Mononuclear cell (primary cell): ENCODE results near the gene PPP3CA. TPM values are rescaled to one million over a fixed set of nuclear protein-coding genes. Genes with fewer than 3 reads are reported as not detected.
"Not testable (repeated sequence)": the region's sequence is repeated elsewhere in the genome, so short reads cannot be mapped to it uniquely, and the experiment has no call there.

ENCODE experiments used
- H3K27me3 ChIP-seq: 2 replicates; pipeline ENCODE4 v1.6.0; 2011; ENCODE audit warnings: low read length, control low read depth; ENCODE audit not compliant: insufficient read depth
- H3K4me1 ChIP-seq: 2 replicates; pipeline ENCODE4 v1.5.1; 2011; ENCODE audit warnings: mild to moderate bottlenecking, low read length, control low read depth; ENCODE audit not compliant: insufficient read depth
- H3K4me3 ChIP-seq: 2 replicates; pipeline ENCODE4 v1.5.1; 2011; ENCODE audit warnings: mild to moderate bottlenecking, low read length, moderate library complexity
- H3K9me3 ChIP-seq: 2 replicates; pipeline ENCODE4 v1.5.1; 2011; ENCODE audit warnings: low read depth, mild to moderate bottlenecking, control low read depth, low read length
- total RNA-seq: library from RNA; depleted of rRNA; stranded (reverse); fragments of >200 nt; gene quantifications from one replicate; pipeline ENCODE4 v1.2.3, GENCODE V29; 2012

Gene PPP3CA
- total RNA-seq, 1 donor, result 19.3 TPM

DNA sequence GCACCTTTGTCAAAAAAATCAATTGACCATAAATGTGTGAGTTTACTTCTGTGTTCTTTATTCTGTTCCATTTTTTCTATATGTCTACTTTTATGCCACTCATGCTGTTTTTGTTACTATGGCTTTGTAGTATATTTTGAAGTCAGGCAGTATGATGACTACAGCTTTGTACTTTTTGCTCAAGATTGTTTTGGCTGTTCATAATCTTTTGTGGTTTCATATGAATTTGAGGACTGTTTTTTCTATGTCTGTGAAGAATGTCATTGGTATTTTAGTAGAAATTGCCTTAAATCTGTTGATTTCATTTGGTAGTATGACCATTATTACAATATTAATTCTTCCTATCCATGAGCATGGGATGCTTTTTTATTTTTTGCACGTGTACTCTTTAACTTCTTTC is 346.8 kb downstream of the PPP3CA start:
- no peaks in the 10 kb centered on the region for H3K4me1 ChIP-seq
- H3K4me3 ChIP-seq, result no peak overlapping the region
- H3K9me3 ChIP-seq, result no peaks in the 10 kb centered on the region
- no peaks in the 10 kb centered on the region for H3K27me3 ChIP-seq

GRCh38 chr4:100995671-100996070 is 351.7 kb downstream of the PPP3CA start:
- Histone ChIP-seq H3K27me3 (no peaks in the 10 kb centered on the region), H3K4me1 (no peaks in the 10 kb centered on the region), H3K9me3 (no peaks in the 10 kb centered on the region), H3K4me3 (no peak overlapping the region)

GRCh38 chr4:100995002-100995401 is 352.3 kb downstream of the PPP3CA start:
- not testable (repeated sequence) for H3K4me1 ChIP-seq, H3K9me3 ChIP-seq, H3K4me3 ChIP-seq, H3K27me3 ChIP-seq

- not testable (repeated sequence) for H3K4me1 ChIP-seq, H3K27me3 ChIP-seq, H3K9me3 ChIP-seq, H3K4me3 ChIP-seq
These were observed 355.8 kb downstream of the PPP3CA start for GRCh38 chr4:100991332-100992069.

DNA sequence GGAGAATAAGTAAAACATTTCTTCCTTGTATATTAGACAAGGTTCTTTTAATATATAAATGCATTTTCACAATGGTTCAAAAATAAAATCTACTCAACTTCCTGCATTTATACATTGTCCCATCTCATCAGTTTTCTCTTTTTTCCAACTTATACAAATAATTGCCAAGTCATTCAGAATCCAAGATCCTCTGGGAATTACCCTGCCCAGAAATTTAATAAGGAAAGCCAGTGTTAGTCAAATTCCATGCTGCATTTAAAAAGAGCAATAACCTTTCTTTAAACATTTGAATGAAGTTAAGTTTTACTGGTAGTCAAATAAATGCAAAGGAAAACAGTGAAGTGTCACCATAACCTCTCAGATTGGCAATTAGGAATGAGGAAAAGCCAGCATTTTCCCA is 357.9 kb downstream of the PPP3CA start:
- H3K4me3 ChIP-seq, result no peak overlapping the region
- no peaks in the 10 kb centered on the region for H3K9me3 ChIP-seq
- H3K27me3 ChIP-seq, result no peaks in the 10 kb centered on the region
- H3K4me1 ChIP-seq, result no peaks in the 10 kb centered on the region

DNA sequence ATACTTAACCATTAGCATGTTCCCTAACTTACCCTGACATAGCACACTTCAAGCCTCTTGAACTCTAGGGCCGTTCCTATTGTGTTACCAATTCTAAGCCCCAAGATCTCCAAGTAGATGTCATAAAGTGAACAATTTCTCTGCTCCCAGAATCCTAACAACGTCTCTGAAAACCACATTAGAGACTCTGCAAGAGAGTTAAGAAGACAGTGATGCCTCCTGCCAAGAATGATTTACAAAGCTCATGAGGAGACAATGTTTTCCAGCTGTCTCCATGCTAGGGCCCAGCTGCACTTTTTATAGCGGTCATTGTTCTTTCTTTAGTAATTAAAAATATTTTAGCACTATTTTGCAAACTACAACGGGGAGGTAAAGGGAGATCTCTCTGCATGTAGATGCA is 358.4 kb downstream of the PPP3CA start:
- no peak overlapping the region for H3K4me3 ChIP-seq
- no peaks in the 10 kb centered on the region for H3K4me1 ChIP-seq
- H3K9me3 ChIP-seq, result no peaks in the 10 kb centered on the region
- H3K27me3 ChIP-seq, result no peaks in the 10 kb centered on the region

DNA sequence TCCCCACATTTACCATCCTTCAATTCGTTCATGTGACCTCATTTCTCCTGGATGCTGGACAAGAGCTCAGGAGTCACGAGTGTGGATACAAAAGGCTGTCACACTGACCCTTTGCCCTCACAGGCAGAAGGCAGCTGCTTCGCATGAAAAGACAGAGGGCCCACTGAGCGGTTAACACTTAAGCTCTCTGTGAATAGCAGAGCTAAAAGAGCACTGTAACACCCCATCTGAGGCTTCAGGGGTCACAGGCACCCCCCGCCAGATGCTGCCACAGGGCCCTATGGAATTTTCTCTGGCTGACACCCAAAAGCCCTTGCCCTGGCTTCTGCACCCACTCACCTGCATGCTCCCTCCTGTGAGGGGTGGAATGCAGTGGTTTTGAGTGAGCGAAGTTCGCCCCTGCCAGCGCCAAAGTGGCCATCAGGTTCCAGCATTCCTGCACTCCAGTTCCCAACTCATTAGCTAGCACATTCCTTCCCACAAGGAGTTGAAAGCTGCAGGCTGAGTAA is 360.9 kb downstream of the PPP3CA start:
- no peak overlapping the region for H3K4me3 ChIP-seq
- H3K27me3 ChIP-seq, result no peaks in the 10 kb centered on the region
- H3K4me1 ChIP-seq, result peaks cover 11% of the 10 kb centered on the region
- no peaks in the 10 kb centered on the region for H3K9me3 ChIP-seq

- Histone ChIP-seq H3K27me3 (no peaks in the 10 kb centered on the region), H3K4me1 (peaks cover 15% of the 10 kb centered on the region), H3K9me3 (no peaks in the 10 kb centered on the region), H3K4me3 (no peak overlapping the region)
These were observed 361.8 kb downstream of the PPP3CA start for GRCh38 chr4:100985576-100985975.

- H3K4me3 ChIP-seq, result no peak overlapping the region
- H3K27me3 ChIP-seq, result no peaks in the 10 kb centered on the region
- peaks cover 15% of the 10 kb centered on the region for H3K4me1 ChIP-seq
- H3K9me3 ChIP-seq, result no peaks in the 10 kb centered on the region
These were observed 362.4 kb downstream of the PPP3CA start for GRCh38 chr4:100984901-100985300.

- no peak overlapping the region for H3K4me3 ChIP-seq
- no peaks in the 10 kb centered on the region for H3K27me3 ChIP-seq
- no peaks in the 10 kb centered on the region for H3K9me3 ChIP-seq
- peaks cover 15% of the 10 kb centered on the region for H3K4me1 ChIP-seq
These were observed 363.9 kb downstream of the PPP3CA start for GRCh38 chr4:100983426-100983825.

DNA sequence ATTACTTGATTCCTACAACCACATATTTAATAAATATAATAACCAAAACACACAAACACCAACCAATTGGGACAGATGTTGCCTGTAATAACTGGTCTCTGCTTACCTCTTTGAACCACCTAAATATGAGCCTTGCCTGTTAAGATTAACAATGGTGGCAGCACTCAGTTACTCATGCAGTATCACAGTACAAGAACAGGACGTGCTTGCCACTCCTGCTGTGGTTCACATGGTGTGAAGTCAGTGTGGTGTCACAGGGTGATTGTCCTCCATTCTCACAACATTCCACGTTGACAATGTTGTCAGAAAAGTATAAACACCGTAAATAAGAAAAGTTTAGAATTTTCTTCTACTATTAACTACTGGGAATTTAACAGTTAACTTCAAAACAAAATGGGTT is 365.0 kb downstream of the PPP3CA start:
- Histone ChIP-seq H3K9me3 (no peaks in the 10 kb centered on the region), H3K27me3 (no peaks in the 10 kb centered on the region), H3K4me3 (no peak overlapping the region), H3K4me1 (peaks cover 15% of the 10 kb centered on the region)

DNA sequence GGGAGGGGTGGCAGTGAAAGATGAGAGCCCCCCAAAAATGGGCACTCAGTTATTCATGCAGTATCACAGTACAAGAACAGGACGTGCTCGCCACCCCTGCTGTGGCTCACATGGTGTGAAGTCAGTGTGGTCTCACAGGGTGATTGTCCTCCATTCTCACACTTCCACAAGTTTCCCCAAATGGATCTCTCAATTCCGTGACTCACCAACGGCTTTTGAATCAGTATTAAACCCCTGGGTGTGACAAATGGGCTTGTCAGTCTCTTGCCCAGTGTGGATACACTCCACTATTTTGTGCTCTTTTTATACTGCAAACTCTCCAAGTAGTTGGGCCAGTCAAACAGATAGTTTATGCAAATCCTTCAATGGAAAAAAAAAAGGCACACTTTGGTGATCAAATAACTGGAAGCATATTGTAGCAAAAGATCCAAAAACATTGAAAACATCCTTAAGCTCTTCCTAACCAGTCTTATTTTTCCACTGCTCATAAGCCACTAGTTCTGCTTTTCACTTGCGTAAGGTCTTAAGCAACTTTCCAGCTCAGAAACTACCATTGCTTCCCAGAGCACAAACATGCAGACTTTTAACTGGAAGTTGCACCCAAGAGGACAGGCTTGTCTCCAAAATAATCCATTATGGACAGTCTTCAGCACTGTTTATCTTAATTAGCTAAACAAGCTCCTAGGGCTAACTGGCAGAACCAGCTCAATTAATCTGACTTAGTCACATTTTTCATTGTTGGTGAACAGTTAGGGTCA is 365.7 kb downstream of the PPP3CA start:
- Histone ChIP-seq H3K4me1 (peaks cover 15% of the 10 kb centered on the region), H3K27me3 (no peaks in the 10 kb centered on the region), H3K9me3 (no peaks in the 10 kb centered on the region), H3K4me3 (no peak overlapping the region)

- H3K9me3 ChIP-seq, result no peaks in the 10 kb centered on the region
- peaks cover 15% of the 10 kb centered on the region for H3K4me1 ChIP-seq
- no peaks in the 10 kb centered on the region for H3K27me3 ChIP-seq
- no peak overlapping the region for H3K4me3 ChIP-seq
These were observed 367.6 kb downstream of the PPP3CA start for GRCh38 chr4:100979736-100980135.

DNA sequence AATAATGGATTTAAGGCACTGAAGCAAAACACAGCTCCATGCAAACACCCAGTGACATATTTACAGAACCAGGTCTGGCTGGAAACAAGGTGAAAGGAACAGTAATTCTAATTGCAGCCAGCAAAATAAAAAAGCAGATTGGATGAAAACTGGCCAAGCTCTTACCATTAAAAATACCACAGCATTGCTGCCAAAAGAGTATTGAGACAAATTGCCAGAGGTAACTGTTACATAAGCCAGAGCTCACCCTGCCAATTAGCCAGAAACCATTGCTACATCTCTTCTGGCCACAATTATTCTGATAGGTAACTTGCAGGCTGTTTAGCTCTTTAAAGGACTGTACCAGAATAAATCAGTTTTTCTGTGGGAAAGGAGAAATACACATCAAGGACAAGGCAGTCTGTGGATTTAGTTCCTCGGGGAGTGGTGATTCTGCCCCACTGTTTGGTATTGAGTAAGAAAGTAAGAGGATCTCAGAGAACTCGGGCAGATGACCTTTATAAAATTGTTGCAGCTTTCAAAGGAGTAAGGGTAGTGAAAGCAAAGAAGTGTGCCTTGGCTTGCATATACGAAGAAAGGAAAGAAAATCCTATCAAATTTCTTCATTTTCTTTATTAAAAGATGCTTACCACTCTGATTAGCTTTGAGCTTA is 369.5 kb downstream of the PPP3CA start:
- Histone ChIP-seq H3K4me3 (no peak overlapping the region), H3K9me3 (no peaks in the 10 kb centered on the region), H3K27me3 (no peaks in the 10 kb centered on the region)

GRCh38 chr4:100977274-100977673 is 370.1 kb downstream of the PPP3CA start:
- H3K4me1 ChIP-seq, result peaks cover 12% of the 10 kb centered on the region
- no peak overlapping the region for H3K4me3 ChIP-seq
- no peaks in the 10 kb centered on the region for H3K27me3 ChIP-seq
- H3K9me3 ChIP-seq, result no peaks in the 10 kb centered on the region

More for the DNA sequence above, 369.5 kb downstream of the PPP3CA start:
- peaks cover 15% of the 10 kb centered on the region for H3K4me1 ChIP-seq
